ENCODE data around the gene ANO10.

DNA sequence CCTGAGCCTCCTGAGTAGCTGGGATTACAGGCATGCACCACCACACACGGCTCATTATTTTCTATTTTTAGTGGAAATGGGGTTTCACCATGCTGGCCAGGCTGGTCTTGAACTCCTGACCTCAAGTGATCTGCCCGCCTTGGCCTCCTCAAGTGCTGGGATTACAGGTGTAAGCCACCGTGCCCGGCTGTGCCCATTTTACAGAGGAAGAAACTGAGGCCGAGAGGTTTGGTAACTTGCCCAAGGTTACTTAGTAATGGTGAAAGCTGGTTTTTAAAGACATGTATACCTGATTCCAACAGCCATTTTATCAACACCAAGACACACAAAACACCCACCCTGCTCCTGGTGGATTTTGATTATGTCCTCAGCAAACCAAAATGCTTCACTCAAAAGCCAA, 206.7 kb downstream of the ANO10 start:
- TF ChIP-seq CTCF (IDR thresholded peaks at IDR 0.05) (no peak), EP300 (IDR thresholded peaks at IDR 0.05) (no peak), POLR2AphosphoS5 (IDR thresholded peaks at IDR 0.05) (no peak)

All from suprapubic skin (tissue), 4 donors.